ENCODE measurements around the gene ANAPC5.

ANAPC5 gene

GRCh38 chr12:121366063-121366459 lies 13.8 kb upstream of the ANAPC5 start:
- TF ChIP-seq CTCF (IDR thresholded peaks at IDR 0.05; ENCODE audit: poor library complexity, severe bottlenecking) = no peak
- H3K9me3 ChIP-seq (ENCODE audit: severe bottlenecking) = no peaks in the 10 kb centered on the region
- H3K4me1 ChIP-seq (ENCODE audit: insufficient read depth, poor library complexity, severe bottlenecking) = no peaks in the 10 kb centered on the region
- no peaks in the 10 kb centered on the region for H3K27me3 ChIP-seq (ENCODE audit: insufficient read depth, poor library complexity, severe bottlenecking)
- H3K4me3 ChIP-seq (ENCODE audit: severe bottlenecking) = no peak overlapping the region
- no peak for ATAC-seq (ENCODE audit: low read depth)
- DNase-seq (ENCODE audit: low spot score) = no peak
- H3K27ac ChIP-seq (ENCODE audit: poor library complexity, severe bottlenecking) = no peak overlapping the region
- H3K36me3 ChIP-seq (ENCODE audit: low read depth) = no peaks in the 10 kb centered on the region

- ATAC-seq (ENCODE audit: low read depth) = no peak
- Histone ChIP-seq H3K27me3 (ENCODE audit: insufficient read depth, poor library complexity, severe bottlenecking) (no peaks in the 10 kb centered on the region), H3K9me3 (ENCODE audit: severe bottlenecking) (no peaks in the 10 kb centered on the region), H3K4me3 (ENCODE audit: severe bottlenecking) (no peak overlapping the region), H3K27ac (ENCODE audit: poor library complexity, severe bottlenecking) (no peak overlapping the region), H3K36me3 (ENCODE audit: low read depth) (no peaks in the 10 kb centered on the region), H3K4me1 (ENCODE audit: insufficient read depth, poor library complexity, severe bottlenecking) (no peaks in the 10 kb centered on the region)
- no peak for DNase-seq (ENCODE audit: low spot score)
- no peak for TF ChIP-seq CTCF (IDR thresholded peaks at IDR 0.05; ENCODE audit: poor library complexity, severe bottlenecking)
These were observed 13.3 kb upstream of the ANAPC5 start for GRCh38 chr12:121365416-121366062.

GRCh38 chr12:121364683-121365121 lies 12.5 kb upstream of the ANAPC5 start:
- Histone ChIP-seq H3K4me1 (ENCODE audit: insufficient read depth, poor library complexity, severe bottlenecking) (no peaks in the 10 kb centered on the region), H3K27ac (ENCODE audit: poor library complexity, severe bottlenecking) (no peak overlapping the region), H3K4me3 (ENCODE audit: severe bottlenecking) (no peak overlapping the region), H3K27me3 (ENCODE audit: insufficient read depth, poor library complexity, severe bottlenecking) (no peaks in the 10 kb centered on the region), H3K36me3 (ENCODE audit: low read depth) (no peaks in the 10 kb centered on the region), H3K9me3 (ENCODE audit: severe bottlenecking) (no peaks in the 10 kb centered on the region)
- ATAC-seq (ENCODE audit: low read depth) = no peak
- DNase-seq (ENCODE audit: low spot score) = no peak
- no peak for TF ChIP-seq CTCF (IDR thresholded peaks at IDR 0.05; ENCODE audit: poor library complexity, severe bottlenecking)

GRCh38 chr12:121358073-121358472 lies 5.9 kb upstream of the ANAPC5 start:
- no peaks in the 10 kb centered on the region for H3K27me3 ChIP-seq (ENCODE audit: insufficient read depth, poor library complexity, severe bottlenecking)
- DNase-seq (ENCODE audit: low spot score) (no peak), ATAC-seq (ENCODE audit: low read depth) (no peak)
- no peak for TF ChIP-seq CTCF (IDR thresholded peaks at IDR 0.05; ENCODE audit: poor library complexity, severe bottlenecking)
- no peak overlapping the region for H3K27ac ChIP-seq (ENCODE audit: poor library complexity, severe bottlenecking)
- H3K9me3 ChIP-seq (ENCODE audit: severe bottlenecking) = no peaks in the 10 kb centered on the region
- H3K4me1 ChIP-seq (ENCODE audit: insufficient read depth, poor library complexity, severe bottlenecking) = no peaks in the 10 kb centered on the region
- no peak overlapping the region for H3K4me3 ChIP-seq (ENCODE audit: severe bottlenecking)
- H3K36me3 ChIP-seq (ENCODE audit: low read depth) = no peaks in the 10 kb centered on the region

- TF ChIP-seq CTCF (IDR thresholded peaks at IDR 0.05; ENCODE audit: poor library complexity, severe bottlenecking) = no peak
- no peaks in the 10 kb centered on the region for H3K9me3 ChIP-seq (ENCODE audit: severe bottlenecking)
- H3K36me3 ChIP-seq (ENCODE audit: low read depth) = no peaks in the 10 kb centered on the region
- DNase-seq (ENCODE audit: low spot score) = no peak
- H3K4me1 ChIP-seq (ENCODE audit: insufficient read depth, poor library complexity, severe bottlenecking) = no peaks in the 10 kb centered on the region
- no peak for ATAC-seq (ENCODE audit: low read depth)
- H3K27ac ChIP-seq (ENCODE audit: poor library complexity, severe bottlenecking) = no peak overlapping the region
- H3K27me3 ChIP-seq (ENCODE audit: insufficient read depth, poor library complexity, severe bottlenecking) = no peaks in the 10 kb centered on the region
- H3K4me3 ChIP-seq (ENCODE audit: severe bottlenecking) = no peak overlapping the region
These were observed 5.1 kb upstream of the ANAPC5 start for GRCh38 chr12:121357331-121357730.

All from RWPE2 (cell line).